Activated CD8-positive, alpha-beta T cell treated with anti-CD3 and anti-CD28 coated beads, Interleukin-2, amount 10 ng/mL, durations not matched to agents 7 days and 5 days (primary cell): ENCODE measurements around the gene UMPS. TPM values are rescaled to one million over a fixed set of nuclear protein-coding genes. Genes with fewer than 3 reads are reported as not detected.
"Not testable (repeated sequence)": the region's sequence is repeated elsewhere in the genome, so short reads cannot be mapped to it uniquely, and the experiment has no call there.

ENCODE experiments used
- ATAC-seq: fragments of 150-1000 bp; cut with Tn5 transposase; one replicate; pipeline ENCODE4 v1.10.0; 2021; ENCODE audit warnings: moderate library complexity
- CTCF ChIA-PET: fragments of 350-600 bp; sonication (Branson Sonifier 250); formaldehyde crosslinking; loops from one replicate; lab custom pipeline; 2021; ENCODE audit warnings: antibody characterized with exemption; lab: Charles Lee
- POLR2A ChIA-PET: fragments of 350-600 bp; sonication (Branson Sonifier 250); formaldehyde crosslinking; loops from one replicate; lab custom pipeline; 2021; ENCODE audit warnings: antibody characterized with exemption; lab: Charles Lee
- DNase-seq: peaks from one replicate; pipeline ENCODE4 v3.0.0-alpha.2; 2020
- H3K27ac Mint-ChIP-seq: one replicate; pipeline ENCODE4 v1.8.0; 2021; ENCODE audit warnings: mild to moderate bottlenecking, mixed read lengths
- H3K27me3 Mint-ChIP-seq: one replicate; pipeline ENCODE4 v1.8.0; 2021; ENCODE audit warnings: low read depth, mixed read lengths
- H3K36me3 Mint-ChIP-seq: one replicate; pipeline ENCODE4 v1.8.0; 2021; ENCODE audit warnings: low read depth, mixed read lengths
- H3K4me1 Mint-ChIP-seq: one replicate; pipeline ENCODE4 v1.8.0; 2021; ENCODE audit warnings: low read depth, mixed read lengths
- H3K4me3 Mint-ChIP-seq: one replicate; pipeline ENCODE4 v1.8.0; 2021; ENCODE audit warnings: mild to moderate bottlenecking, mixed read lengths
- H3K9me3 Mint-ChIP-seq: one replicate; pipeline ENCODE4 v1.8.0; 2022; ENCODE audit warnings: mixed read lengths; ENCODE audit not compliant: insufficient read depth
- total RNA-seq, 2 experiments: library from RNA; stranded (reverse); gene quantifications; one replicate each; pipeline ENCODE4 v1.2.3, GENCODE V29; 2021

Gene UMPS
- total RNA-seq, 2 experiments from 2014 or later, result 32.9 to 38.8 TPM

DNA sequence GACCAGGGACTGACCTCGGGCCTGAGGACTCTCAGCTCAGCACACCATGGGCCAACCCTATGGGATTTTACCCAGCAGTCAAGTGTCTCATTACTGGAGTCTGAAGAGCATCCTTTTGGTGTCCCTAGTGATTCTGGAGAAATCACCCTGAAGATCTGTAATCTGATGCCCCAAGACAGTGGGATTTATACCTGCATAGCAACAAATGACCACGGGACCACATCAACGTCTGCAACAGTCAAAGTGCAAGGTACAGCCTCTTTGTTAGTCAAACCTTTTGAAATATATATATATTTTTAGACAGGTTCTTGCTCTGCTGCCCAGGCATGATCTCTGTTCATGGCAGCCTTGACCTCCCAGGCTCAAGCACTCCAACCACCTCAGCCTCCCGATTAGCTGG, 34.2 kb upstream of the UMPS start:
- DNase-seq (no peak), ATAC-seq (no peak)
- Mint-ChIP-seq H3K36me3 (no peaks in the 10 kb centered on the region), H3K4me1 (no peaks in the 10 kb centered on the region), H3K27ac (no peak overlapping the region), H3K4me3 (no peak overlapping the region), H3K9me3 (no peaks in the 10 kb centered on the region), H3K27me3 (peaks cover 39% of the 10 kb centered on the region)
- ChIA-PET CTCF (interaction anchor here (0.5 to 1.2 kb wide), 2 partner anchors 11 to 136 kb away, joined by 3 to 4 read pairs; no protein-coding TSS in a partner anchor), POLR2A (no interaction called here)

GRCh38 chr3:124697302-124697701, 33.0 kb upstream of the UMPS start:
- Mint-ChIP-seq H3K27me3 (peaks cover 42% of the 10 kb centered on the region), H3K4me3 (no peak overlapping the region), H3K27ac (no peak overlapping the region), H3K4me1 (no peaks in the 10 kb centered on the region), H3K9me3 (no peaks in the 10 kb centered on the region), H3K36me3 (no peaks in the 10 kb centered on the region)
- ChIA-PET POLR2A (no interaction called here), CTCF (interaction anchor here (1.2 to 1.6 kb wide), 2 partner anchors 9 to 137 kb away, joined by 4 to 6 read pairs; no protein-coding TSS in a partner anchor)
- DNase-seq, result no peak
- ATAC-seq, result no peak

DNA sequence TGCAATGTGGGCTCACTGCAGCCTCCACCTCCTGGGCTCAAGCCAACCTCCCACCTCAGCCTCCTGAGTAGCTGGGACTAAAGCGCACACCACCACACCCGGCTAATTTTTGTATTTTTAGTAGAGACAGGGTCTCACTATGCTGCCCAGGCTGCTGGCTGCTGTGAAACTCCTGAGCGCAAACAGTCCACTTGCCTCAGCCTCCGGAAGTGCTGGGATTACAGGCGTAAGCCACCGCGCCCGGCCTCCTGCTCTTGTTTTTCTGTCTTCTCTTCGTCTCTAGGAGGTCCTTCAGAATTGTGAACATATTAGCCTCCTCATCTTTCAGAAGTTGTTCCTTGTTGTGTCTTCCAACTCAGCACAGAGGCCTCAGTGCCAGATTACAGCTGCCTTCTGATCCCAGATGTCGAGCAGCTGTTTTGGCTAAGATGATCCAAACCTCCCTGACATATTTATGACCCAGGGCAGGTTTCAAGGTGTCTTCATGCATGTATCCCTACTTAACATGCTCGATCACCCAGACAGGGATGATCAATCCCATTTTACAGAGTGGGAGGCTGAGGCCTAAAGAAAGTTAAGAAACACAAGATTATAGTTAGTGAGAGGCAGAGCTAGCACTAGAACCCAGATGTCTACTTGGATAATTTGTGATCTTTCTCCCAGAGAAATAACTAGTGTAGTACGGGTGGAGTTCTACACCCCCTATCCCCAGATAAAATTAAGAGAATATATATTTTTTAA, 32.1 kb upstream of the UMPS start:
- Mint-ChIP-seq H3K4me1 (no peaks in the 10 kb centered on the region), H3K27ac (no peak overlapping the region)
- DNase-seq, result no peak

GRCh38 chr3:124699051-124699450, 31.2 kb upstream of the UMPS start:
- ATAC-seq (no peak), DNase-seq (no peak)
- no peak overlapping the region for H3K27ac Mint-ChIP-seq
- ChIA-PET POLR2A (no interaction called here), CTCF (no interaction called here)
- peaks cover 38% of the 10 kb centered on the region for H3K27me3 Mint-ChIP-seq
- no peaks in the 10 kb centered on the region for H3K36me3 Mint-ChIP-seq
- H3K4me3 Mint-ChIP-seq, result no peak overlapping the region
- H3K9me3 Mint-ChIP-seq, result no peaks in the 10 kb centered on the region
- H3K4me1 Mint-ChIP-seq, result no peaks in the 10 kb centered on the region

More for the DNA sequence above, 32.1 kb upstream of the UMPS start:
- ChIA-PET POLR2A (no interaction called here), CTCF (interaction anchor here (1.6 kb wide), 1 partner anchor 10 kb away, joined by 6 read pairs; no protein-coding TSS in a partner anchor)
- Mint-ChIP-seq H3K36me3 (no peaks in the 10 kb centered on the region), H3K27me3 (peaks cover 42% of the 10 kb centered on the region), H3K4me3 (no peak overlapping the region), H3K9me3 (no peaks in the 10 kb centered on the region)
- no peak for ATAC-seq

DNA sequence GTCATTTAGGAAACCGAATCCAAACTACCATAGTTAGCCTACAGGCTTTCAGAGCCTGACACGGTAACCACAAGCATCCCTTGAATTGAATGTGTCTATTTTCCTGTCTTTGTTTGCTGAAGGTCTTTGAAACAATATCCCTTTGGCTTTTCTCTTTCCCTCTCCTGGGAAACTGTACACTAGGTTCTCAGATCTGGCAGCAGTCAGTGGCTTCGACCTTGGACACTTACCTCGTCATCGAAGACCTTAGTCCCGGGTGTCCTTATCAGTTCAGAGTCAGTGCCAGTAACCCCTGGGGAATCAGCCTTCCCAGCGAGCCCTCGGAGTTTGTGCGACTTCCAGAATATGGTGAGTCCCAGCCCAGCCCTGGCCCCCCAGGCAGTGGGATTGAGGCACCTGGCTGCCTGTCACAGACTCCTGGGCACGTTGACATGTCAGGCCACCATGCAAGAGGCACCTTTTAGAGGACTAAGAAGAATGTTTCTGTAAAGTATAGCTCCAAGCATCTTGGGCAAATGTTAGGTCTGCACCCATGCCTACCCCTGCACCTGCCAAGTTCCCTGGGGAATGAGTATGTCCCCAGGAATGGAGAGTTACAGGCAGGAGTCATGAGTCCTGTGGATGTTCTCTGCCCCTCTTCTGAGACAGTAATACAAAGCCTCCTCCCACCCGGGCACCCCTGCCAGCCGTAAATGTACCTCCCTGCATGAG, 30.4 kb upstream of the UMPS start:
- Mint-ChIP-seq H3K27ac (no peak overlapping the region), H3K27me3 (peaks cover 32% of the 10 kb centered on the region), H3K4me1 (no peaks in the 10 kb centered on the region), H3K36me3 (no peaks in the 10 kb centered on the region), H3K4me3 (no peak overlapping the region), H3K9me3 (no peaks in the 10 kb centered on the region)
- ATAC-seq, result no peak
- ChIA-PET CTCF (interaction anchor here (2.9 kb wide), 1 partner anchor 11 kb away, joined by 11 read pairs; no protein-coding TSS in a partner anchor), POLR2A (no interaction called here)
- DNase-seq, result no peak

DNA sequence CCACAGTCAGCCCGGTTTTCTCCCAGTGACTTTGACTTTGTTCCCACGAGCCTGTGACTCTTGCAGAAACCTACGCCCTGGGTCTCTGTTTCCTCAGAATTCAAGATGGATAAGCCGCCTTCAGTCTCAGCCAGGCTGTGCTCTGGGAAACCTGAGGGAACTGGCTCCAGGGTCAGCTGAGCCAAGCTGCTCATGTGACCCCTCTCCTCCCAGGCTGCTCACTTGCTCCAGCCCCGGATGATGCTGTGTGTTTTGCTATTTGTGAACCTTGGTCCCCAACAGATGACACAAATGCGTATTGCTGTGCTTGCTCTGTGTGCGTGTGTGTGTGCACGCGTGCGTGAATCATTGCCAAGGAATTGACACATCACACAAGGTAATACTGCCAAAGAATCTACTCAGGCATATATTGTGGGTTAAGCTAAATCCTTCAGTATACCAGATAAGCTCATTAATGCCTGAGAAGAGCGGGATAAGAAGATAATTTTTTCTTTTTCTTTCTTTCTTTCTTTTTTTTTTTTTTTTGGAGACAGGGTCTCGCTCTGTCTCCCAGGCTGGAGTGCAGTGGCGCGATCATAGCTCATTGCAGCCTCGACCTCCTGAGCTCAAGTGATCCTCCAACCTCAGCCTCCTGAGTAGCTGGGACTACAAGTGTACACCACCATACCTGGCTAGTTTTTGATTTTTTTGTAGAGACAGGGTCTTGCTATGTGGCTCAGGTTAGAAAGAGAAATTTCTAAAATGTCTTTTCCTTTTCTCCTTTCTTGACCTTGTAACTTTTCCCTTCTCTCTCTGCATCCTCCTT, 29.2 kb upstream of the UMPS start:
- H3K4me3 Mint-ChIP-seq, result no peak overlapping the region
- CTCF ChIA-PET, result interaction anchor here (2.9 kb wide), 1 partner anchor 12 kb away, joined by 11 read pairs; no protein-coding TSS in a partner anchor
- H3K27me3 Mint-ChIP-seq, result peaks cover 36% of the 10 kb centered on the region
- H3K4me1 Mint-ChIP-seq, result no peaks in the 10 kb centered on the region
- no peak overlapping the region for H3K27ac Mint-ChIP-seq
- H3K9me3 Mint-ChIP-seq, result no peaks in the 10 kb centered on the region
- POLR2A ChIA-PET, result no interaction called here
- ATAC-seq, result no peak
- DNase-seq, result no peak
- H3K36me3 Mint-ChIP-seq, result no peaks in the 10 kb centered on the region

DNA sequence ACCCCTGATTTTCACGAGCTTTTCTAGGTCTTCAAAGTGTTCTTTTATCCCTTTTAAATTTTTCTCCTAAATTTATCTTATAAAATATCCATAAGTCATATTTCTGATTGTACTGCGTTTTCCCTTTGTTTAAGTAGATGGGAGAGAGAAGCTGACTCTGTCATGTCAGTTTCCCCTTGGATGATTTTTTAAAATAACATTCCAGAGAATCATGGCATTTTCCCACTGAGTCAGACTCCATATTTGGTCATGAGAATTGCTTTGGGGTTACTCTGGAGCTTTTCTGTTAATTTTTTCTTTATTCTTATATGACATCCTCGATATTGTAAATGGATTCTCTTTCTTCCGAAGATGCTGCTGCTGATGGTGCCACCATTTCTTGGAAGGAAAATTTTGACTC, 28.6 kb upstream of the UMPS start:
- ChIA-PET CTCF (interaction anchor here (2.9 kb wide), 1 partner anchor 13 kb away, joined by 11 read pairs; no protein-coding TSS in a partner anchor), POLR2A (no interaction called here)
- ATAC-seq (no peak), DNase-seq (no peak)
- Mint-ChIP-seq H3K4me3 (no peak overlapping the region), H3K36me3 (no peaks in the 10 kb centered on the region), H3K4me1 (no peaks in the 10 kb centered on the region), H3K9me3 (no peaks in the 10 kb centered on the region), H3K27me3 (peaks cover 37% of the 10 kb centered on the region), H3K27ac (no peak overlapping the region)

DNA sequence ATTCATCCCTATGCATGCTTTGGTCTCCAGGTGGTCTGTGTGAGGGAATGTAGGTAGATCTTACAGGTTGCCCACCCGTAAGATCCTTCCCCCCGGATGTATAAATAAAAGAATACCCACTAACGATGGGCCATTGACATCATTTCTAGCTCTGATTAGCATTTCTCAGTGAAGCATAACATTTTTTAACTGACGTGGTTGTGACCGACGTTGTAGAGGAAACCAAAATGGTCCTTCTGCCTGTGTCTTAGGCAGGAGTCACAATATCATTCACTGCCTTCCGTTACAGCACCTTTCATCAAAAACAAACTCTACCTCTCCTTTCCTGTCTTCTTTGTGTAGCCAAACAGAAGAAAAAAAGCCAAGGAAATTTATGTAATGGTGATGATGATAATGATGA, 27.3 kb upstream of the UMPS start:
- DNase-seq (no peak), ATAC-seq (no peak)
- Mint-ChIP-seq H3K4me3 (no peak overlapping the region), H3K27ac (no peak overlapping the region), H3K27me3 (peaks cover 47% of the 10 kb centered on the region), H3K4me1 (no peaks in the 10 kb centered on the region), H3K9me3 (no peaks in the 10 kb centered on the region), H3K36me3 (no peaks in the 10 kb centered on the region)
- ChIA-PET CTCF (interaction anchor here (2.9 kb wide), 1 partner anchor 14 kb away, joined by 11 read pairs; no protein-coding TSS in a partner anchor), POLR2A (no interaction called here)

GRCh38 chr3:124705552-124705951, 24.7 kb upstream of the UMPS start:
- ATAC-seq (no peak), DNase-seq (no peak)
- H3K27ac Mint-ChIP-seq, result peak overlapping the region; percentile 61
- H3K4me3 Mint-ChIP-seq, result no peak overlapping the region
- no peaks in the 10 kb centered on the region for H3K36me3 Mint-ChIP-seq
- ChIA-PET CTCF (interaction anchor here (1.7 to 1.8 kb wide), 2 partner anchors 17 to 18 kb away, joined by 5 to 6 read pairs; no protein-coding TSS in a partner anchor), POLR2A (no interaction called here)
- H3K9me3 Mint-ChIP-seq, result no peaks in the 10 kb centered on the region
- no peaks in the 10 kb centered on the region for H3K4me1 Mint-ChIP-seq
- peaks cover 49% of the 10 kb centered on the region for H3K27me3 Mint-ChIP-seq

- H3K4me3 Mint-ChIP-seq, H3K9me3 Mint-ChIP-seq, ATAC-seq, H3K36me3 Mint-ChIP-seq, POLR2A ChIA-PET, DNase-seq, H3K27ac Mint-ChIP-seq, H3K4me1 Mint-ChIP-seq: not testable (repeated sequence)
- CTCF ChIA-PET, result interaction anchor here (0.6 to 1.8 kb wide), 3 partner anchors 11 to 147 kb away, joined by 3 to 5 read pairs (median 4); no protein-coding TSS in a partner anchor
- H3K27me3 Mint-ChIP-seq, result peaks cover 48% of the 10 kb centered on the region
Observed at GRCh38 chr3:124707223-124707622, 23.0 kb upstream of the UMPS start.

DNA sequence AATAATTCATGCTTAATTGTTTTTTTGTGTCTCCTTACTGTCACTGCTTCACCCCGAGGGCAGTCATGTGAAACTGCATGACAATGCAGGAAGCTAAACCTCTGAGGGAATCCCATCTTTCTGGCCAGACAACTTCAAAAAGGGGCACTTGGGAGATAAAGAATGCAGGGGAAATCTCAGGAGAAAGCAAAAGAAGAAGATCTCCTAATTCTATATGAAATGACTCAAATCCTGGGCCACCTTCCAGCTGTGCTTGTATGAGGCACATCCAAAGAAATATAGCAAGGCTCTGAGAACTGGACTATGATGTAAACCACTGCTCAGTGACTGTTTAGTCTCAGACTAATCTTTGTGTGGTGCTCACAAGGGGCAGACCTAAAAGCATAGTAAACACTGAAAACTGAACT, 22.6 kb upstream of the UMPS start:
- ChIA-PET POLR2A (no interaction called here), CTCF (interaction anchor here (0.6 to 0.9 kb wide), 2 partner anchors 11 to 147 kb away, joined by 3 to 4 read pairs; no protein-coding TSS in a partner anchor)
- no peak overlapping the region for H3K4me3 Mint-ChIP-seq
- ATAC-seq (no peak), DNase-seq (no peak)
- H3K27ac Mint-ChIP-seq, result no peak overlapping the region
- H3K27me3 Mint-ChIP-seq, result peaks cover 44% of the 10 kb centered on the region
- no peaks in the 10 kb centered on the region for H3K4me1 Mint-ChIP-seq
- no peaks in the 10 kb centered on the region for H3K36me3 Mint-ChIP-seq
- no peaks in the 10 kb centered on the region for H3K9me3 Mint-ChIP-seq
